HEK293 (cell line): ENCODE data around the gene SPATA2.

Experiments used
- BCL11A ChIP-seq: fragments of 450-650 bp; formaldehyde crosslinking; IDR thresholded peaks from 2 replicates; pipeline ENCODE4 v1.5.1; 2016; ENCODE audit warnings: low read depth, missing biosample characterization, missing genetic modification characterization
- ELK4 ChIP-seq: IDR thresholded peaks from 2 replicates; pipeline ENCODE4 v1.6.1; 2011; ENCODE audit warnings: mild to moderate bottlenecking, low read depth, low read length, borderline replicate concordance
- GFI1B ChIP-seq: fragments of 450-650 bp; formaldehyde crosslinking; IDR thresholded peaks from 2 replicates; pipeline ENCODE4 v1.5.1; 2016; ENCODE audit warnings: missing biosample characterization, missing genetic modification characterization
- HIC1 ChIP-seq: fragments of 450-650 bp; formaldehyde crosslinking; IDR thresholded peaks from 2 replicates; pipeline ENCODE4 v1.5.1; 2016; ENCODE audit warnings: missing biosample characterization, missing genetic modification characterization
- MEIS1 ChIP-seq: sonication (generic); formaldehyde crosslinking; IDR thresholded peaks from 2 replicates; pipeline ENCODE4 v1.8.1; 2022; ENCODE audit warnings: missing genetic modification reagents, mild to moderate bottlenecking, borderline replicate concordance
- MYNN ChIP-seq: fragments of 450-650 bp; formaldehyde crosslinking; IDR thresholded peaks from 2 replicates; pipeline ENCODE4 v1.5.1; 2016; ENCODE audit warnings: missing biosample characterization, missing genetic modification characterization, borderline replicate concordance
- PRDM1 ChIP-seq: fragments of 450-650 bp; formaldehyde crosslinking; IDR thresholded peaks from 2 replicates; pipeline ENCODE4; 2016; ENCODE audit warnings: missing biosample characterization, missing genetic modification characterization
- WT1 ChIP-seq: fragments of 450-650 bp; formaldehyde crosslinking; IDR thresholded peaks from 2 replicates; pipeline ENCODE4 v1.5.1; 2016; ENCODE audit warnings: missing biosample characterization, missing genetic modification characterization
- ZFHX2 ChIP-seq: fragments of 450-650 bp; formaldehyde crosslinking; conservative IDR thresholded peaks from 2 replicates; pipeline ENCODE4 v1.5.1; 2016; ENCODE audit warnings: missing biosample characterization, missing genetic modification characterization
- ZFP3 ChIP-seq: fragments of 450-650 bp; formaldehyde crosslinking; IDR thresholded peaks from 2 replicates; pipeline ENCODE4 v1.5.1; 2016; ENCODE audit warnings: low read depth, missing biosample characterization, missing genetic modification characterization
- ZIC2 ChIP-seq: fragments of 450-650 bp; formaldehyde crosslinking; IDR thresholded peaks from 2 replicates; pipeline ENCODE4 v1.5.1; 2016; ENCODE audit warnings: missing biosample characterization, missing genetic modification characterization
- ZNF121 ChIP-seq: fragments of 450-650 bp; formaldehyde crosslinking; IDR thresholded peaks from 2 replicates; pipeline ENCODE4 v1.5.1; 2016; ENCODE audit warnings: missing biosample characterization, missing genetic modification characterization
- ZNF148 ChIP-seq: fragments of 450-650 bp; formaldehyde crosslinking; IDR thresholded peaks from 2 replicates; pipeline ENCODE4 v1.5.0; 2017; ENCODE audit warnings: missing biosample characterization, missing genetic modification characterization, borderline replicate concordance
- ZNF202 ChIP-seq: fragments of 450-650 bp; formaldehyde crosslinking; IDR thresholded peaks from 2 replicates; pipeline ENCODE4 v1.5.1; 2016; ENCODE audit warnings: missing biosample characterization, missing genetic modification characterization, borderline replicate concordance
- ZNF24 ChIP-seq: fragments of 450-650 bp; formaldehyde crosslinking; IDR thresholded peaks from 2 replicates; pipeline ENCODE4 v1.5.1; 2016; ENCODE audit warnings: missing biosample characterization, missing genetic modification characterization
- ZNF335 ChIP-seq: fragments of 450-650 bp; formaldehyde crosslinking; conservative IDR thresholded peaks from 2 replicates; pipeline ENCODE4 v1.5.1; 2016; ENCODE audit warnings: missing biosample characterization, missing genetic modification characterization
- ZNF394 ChIP-seq: fragments of 450-650 bp; formaldehyde crosslinking; IDR thresholded peaks from 2 replicates; pipeline ENCODE4 v1.5.1; 2016; ENCODE audit warnings: missing biosample characterization, missing genetic modification characterization, mild to moderate bottlenecking, moderate library complexity, borderline replicate concordance
- ZNF398 ChIP-seq: fragments of 450-650 bp; formaldehyde crosslinking; IDR thresholded peaks from 2 replicates; pipeline ENCODE4 v1.5.1; 2017; ENCODE audit warnings: missing biosample characterization, missing genetic modification characterization
- ZNF416 ChIP-seq: fragments of 450-650 bp; formaldehyde crosslinking; IDR thresholded peaks from 2 replicates; pipeline ENCODE4 v1.5.1; 2016; ENCODE audit warnings: missing biosample characterization, missing genetic modification characterization
- ZNF558 ChIP-seq: fragments of 450-650 bp; formaldehyde crosslinking; IDR thresholded peaks from 2 replicates; pipeline ENCODE4 v1.5.1; 2016; ENCODE audit warnings: missing biosample characterization, missing genetic modification characterization
- ZNF610 ChIP-seq: fragments of 450-650 bp; formaldehyde crosslinking; IDR thresholded peaks from 2 replicates; pipeline ENCODE4 v1.5.1; 2016; ENCODE audit warnings: missing biosample characterization, missing genetic modification characterization, borderline replicate concordance
- ZNF621 ChIP-seq: fragments of 450-650 bp; formaldehyde crosslinking; IDR thresholded peaks from 2 replicates; pipeline ENCODE4 v1.5.1; 2017; ENCODE audit warnings: missing biosample characterization, missing genetic modification characterization
- ZNF677 ChIP-seq: fragments of 450-650 bp; IDR thresholded peaks from 2 replicates; pipeline ENCODE4 v1.5.0; 2018; ENCODE audit warnings: missing biosample characterization, mild to moderate bottlenecking, missing genetic modification characterization, moderate library complexity
- ZNF76 ChIP-seq: fragments of 450-650 bp; formaldehyde crosslinking; IDR thresholded peaks from 2 replicates; pipeline ENCODE4; 2016; ENCODE audit warnings: low read depth, missing biosample characterization, missing genetic modification characterization, borderline replicate concordance
- ZNF837 ChIP-seq: fragments of 450-650 bp; formaldehyde crosslinking; IDR thresholded peaks from 2 replicates; pipeline ENCODE4 v1.5.1; 2016; ENCODE audit warnings: missing biosample characterization, missing genetic modification characterization
- TF ChIP-seq, protein P1 (sequence below): fragments of 450-650 bp; formaldehyde crosslinking; IDR thresholded peaks from 2 replicates; pipeline ENCODE4 v1.5.1; 2016; ENCODE audit warnings: missing biosample characterization, missing genetic modification characterization
- TF ChIP-seq, protein P2 (sequence below): fragments of 450-650 bp; formaldehyde crosslinking; IDR thresholded peaks from 2 replicates; pipeline ENCODE4 v1.5.1; 2016; ENCODE audit warnings: missing biosample characterization, missing genetic modification characterization

SPATA2 gene

GRCh38 chr20:49914310-49915117 is 815 bp downstream of the SPATA2 start (continued):
- TF ChIP-seq ZNF398 (tag by site-specific recombination) (no peak), ZNF335 (tag by site-specific recombination) (peak; percentile 96), GFI1B (no peak), ZNF677 (tag by site-specific recombination) (no peak), ELK4 (no peak), ZNF558 (no peak), ZNF837 (tag by site-specific recombination) (no peak), WT1 (tag by site-specific recombination) (no peak), ZNF610 (tag by site-specific recombination) (no peak), ZFHX2 (tag by site-specific recombination) (peak; percentile 62), ZFP3 (tag by site-specific recombination) (no peak), ZNF24 (tag by site-specific recombination) (no peak), MYNN (tag by site-specific recombination) (peak; percentile 94), ZNF202 (tag by site-specific recombination) (no peak), HIC1 (no peak), ZNF394 (peak; percentile 75; the same call in 1 of the 2 replicates), ZNF621 (tag by site-specific recombination) (no peak), MEIS1 (no peak), ZNF148 (tag by site-specific recombination) (no peak), ZNF416 (tag by site-specific recombination) (no peak), PRDM1 (no peak), ZIC2 (tag by site-specific recombination) (peak; percentile 66), BCL11A (tag by site-specific recombination) (no peak), ZNF76 (tag by site-specific recombination) (no peak), ZNF121 (tag by site-specific recombination) (no peak)
- TF ChIP-seq, protein P1, sequence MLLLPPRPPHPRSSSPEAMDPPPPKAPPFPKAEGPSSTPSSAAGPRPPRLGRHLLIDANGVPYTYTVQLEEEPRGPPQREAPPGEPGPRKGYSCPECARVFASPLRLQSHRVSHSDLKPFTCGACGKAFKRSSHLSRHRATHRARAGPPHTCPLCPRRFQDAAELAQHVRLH (tag by site-specific recombination), result no peak
- TF ChIP-seq, protein P2, sequence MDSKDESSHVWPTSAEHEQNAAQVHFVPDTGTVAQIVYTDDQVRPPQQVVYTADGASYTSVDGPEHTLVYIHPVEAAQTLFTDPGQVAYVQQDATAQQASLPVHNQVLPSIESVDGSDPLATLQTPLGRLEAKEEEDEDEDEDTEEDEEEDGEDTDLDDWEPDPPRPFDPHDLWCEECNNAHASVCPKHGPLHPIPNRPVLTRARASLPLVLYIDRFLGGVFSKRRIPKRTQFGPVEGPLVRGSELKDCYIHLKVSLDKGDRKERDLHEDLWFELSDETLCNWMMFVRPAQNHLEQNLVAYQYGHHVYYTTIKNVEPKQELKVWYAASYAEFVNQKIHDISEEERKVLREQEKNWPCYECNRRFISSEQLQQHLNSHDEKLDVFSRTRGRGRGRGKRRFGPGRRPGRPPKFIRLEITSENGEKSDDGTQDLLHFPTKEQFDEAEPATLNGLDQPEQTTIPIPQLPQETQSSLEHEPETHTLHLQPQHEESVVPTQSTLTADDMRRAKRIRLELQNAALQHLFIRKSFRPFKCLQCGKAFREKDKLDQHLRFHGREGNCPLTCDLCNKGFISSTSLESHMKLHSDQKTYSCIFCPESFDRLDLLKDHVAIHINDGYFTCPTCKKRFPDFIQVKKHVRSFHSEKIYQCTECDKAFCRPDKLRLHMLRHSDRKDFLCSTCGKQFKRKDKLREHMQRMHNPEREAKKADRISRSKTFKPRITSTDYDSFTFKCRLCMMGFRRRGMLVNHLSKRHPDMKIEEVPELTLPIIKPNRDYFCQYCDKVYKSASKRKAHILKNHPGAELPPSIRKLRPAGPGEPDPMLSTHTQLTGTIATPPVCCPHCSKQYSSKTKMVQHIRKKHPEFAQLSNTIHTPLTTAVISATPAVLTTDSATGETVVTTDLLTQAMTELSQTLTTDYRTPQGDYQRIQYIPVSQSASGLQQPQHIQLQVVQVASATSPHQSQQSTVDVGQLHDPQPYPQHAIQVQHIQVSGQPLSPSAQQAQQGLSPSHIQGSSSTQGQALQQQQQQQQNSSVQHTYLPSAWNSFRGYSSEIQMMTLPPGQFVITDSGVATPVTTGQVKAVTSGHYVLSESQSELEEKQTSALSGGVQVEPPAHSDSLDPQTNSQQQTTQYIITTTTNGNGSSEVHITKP, result peak; percentile 32; the same call in 1 of the 2 replicates
